ENCODE results near the gene LMO4. TPM values are rescaled to one million over a fixed set of nuclear protein-coding genes. Genes with fewer than 3 reads are reported as not detected.

The LMO4 gene
- total RNA-seq, 4 donors from 2014 or later, result 48.8 to 67.1 (median 52.2) TPM

- no peaks in the 10 kb centered on the region for H3K9me3 ChIP-seq
- peaks cover 52% of the 10 kb centered on the region for H3K4me1 ChIP-seq
- TF ChIP-seq CTCF (IDR thresholded peaks at IDR 0.05) (no peak), POLR2A (IDR thresholded peaks at IDR 0.05) (no peak), POLR2AphosphoS5 (IDR thresholded peaks at IDR 0.05) (peak in 1 of 3 donors; percentile 53)
- WGBS, result 0% methylated on average over 10 of the region's 10 CpGs
- H3K4me3 ChIP-seq, result peak overlapping the region; percentile 94
- no peaks in the 10 kb centered on the region for H3K27me3 ChIP-seq
- no peaks in the 10 kb centered on the region for H3K36me3 ChIP-seq
- H3K27ac ChIP-seq, result peak overlapping the region; percentile 97
- no peak for DNase-seq (ENCODE audit: low spot score in 2 of 2)
Measured at GRCh38 chr1:87330885-87331364, 2.2 kb downstream of the LMO4 start.

- DNase-seq (ENCODE audit: low spot score in 2 of 2), result peak; percentile 87 to 94
- H3K27me3 ChIP-seq, result no peaks in the 10 kb centered on the region
- H3K9me3 ChIP-seq, result no peaks in the 10 kb centered on the region
- H3K36me3 ChIP-seq, result no peaks in the 10 kb centered on the region
- peak overlapping the region; percentile 94 for H3K4me3 ChIP-seq
- peak overlapping the region; percentile 97 for H3K27ac ChIP-seq
- peaks cover 56% of the 10 kb centered on the region for H3K4me1 ChIP-seq
- TF ChIP-seq POLR2AphosphoS5 (IDR thresholded peaks at IDR 0.05) (peak in 1 of 3 donors; percentile 63), EP300 (IDR thresholded peaks at IDR 0.05) (no peak), POLR2A (IDR thresholded peaks at IDR 0.05) (peak in 1 of 2 donors; percentile 18)
- under 1% methylated on average over 63 of the region's 65 CpGs for WGBS
Measured at GRCh38 chr1:87331365-87332241, 2.9 kb downstream of the LMO4 start.

- no peak for TF ChIP-seq POLR2A (IDR thresholded peaks at IDR 0.05)
- no peak for TF ChIP-seq POLR2AphosphoS5 (IDR thresholded peaks at IDR 0.05)
- TF ChIP-seq EP300 (IDR thresholded peaks at IDR 0.05), result no peak
- no peak for TF ChIP-seq CTCF (IDR thresholded peaks at IDR 0.05)
- Histone ChIP-seq H3K27me3 (no peaks in the 10 kb centered on the region), H3K27ac (peak overlapping the region; percentile 92), H3K4me1 (peaks cover 65% of the 10 kb centered on the region), H3K4me3 (peak overlapping the region; percentile 94), H3K9me3 (no peaks in the 10 kb centered on the region), H3K36me3 (no peaks in the 10 kb centered on the region)
- DNase-seq (ENCODE audit: low spot score in 2 of 2), result no peak
- 26% methylated on average over 10 of the region's 10 CpGs for WGBS
Measured at GRCh38 chr1:87333692-87334347, 5.1 kb downstream of the LMO4 start.

- no peaks in the 10 kb centered on the region for H3K9me3 ChIP-seq
- peak overlapping the region; percentile 92 for H3K27ac ChIP-seq
- peaks cover 65% of the 10 kb centered on the region for H3K4me1 ChIP-seq
- peak; percentile 62 to 81 for DNase-seq (ENCODE audit: low spot score in 2 of 2)
- peaks cover 4% of the 10 kb centered on the region for H3K36me3 ChIP-seq
- H3K27me3 ChIP-seq, result no peaks in the 10 kb centered on the region
- no peak for TF ChIP-seq EP300 (IDR thresholded peaks at IDR 0.05)
- no peak for TF ChIP-seq CTCF (IDR thresholded peaks at IDR 0.05)
- no peak for TF ChIP-seq POLR2AphosphoS5 (IDR thresholded peaks at IDR 0.05)
- no peak for TF ChIP-seq POLR2A (IDR thresholded peaks at IDR 0.05)
- H3K4me3 ChIP-seq, result peak overlapping the region; percentile 94
- 17% methylated on average over 28 of the region's 28 CpGs for WGBS
Measured at GRCh38 chr1:87334351-87335174, 5.9 kb downstream of the LMO4 start.

- no peak for TF ChIP-seq POLR2AphosphoS5 (IDR thresholded peaks at IDR 0.05)
- peak in 1 of 2 donors; percentile 32 for TF ChIP-seq POLR2A (IDR thresholded peaks at IDR 0.05)
- peak in 1 of 2 donors; percentile 41 for TF ChIP-seq CTCF (IDR thresholded peaks at IDR 0.05)
- H3K36me3 ChIP-seq, result peaks cover 12% of the 10 kb centered on the region
- no peaks in the 10 kb centered on the region for H3K27me3 ChIP-seq
- WGBS, result under 1% methylated on average over 35 of the region's 60 CpGs
- H3K9me3 ChIP-seq, result no peaks in the 10 kb centered on the region
- H3K4me1 ChIP-seq, result peaks cover 63% of the 10 kb centered on the region
- H3K4me3 ChIP-seq, result peak overlapping the region; percentile 94
- H3K27ac ChIP-seq, result peak overlapping the region; percentile 92
- peak; percentile 83 to 86 for DNase-seq (ENCODE audit: low spot score in 2 of 2)
Measured at GRCh38 chr1:87335175-87335884, 6.7 kb downstream of the LMO4 start.

All from suprapubic skin (tissue), 4 donors.